Esophagus muscularis mucosa (tissue), 4 donors: Measurements from ENCODE around the gene STK35.

Experiments
- EP300 ChIP-seq: sonication (generic); formaldehyde crosslinking; IDR thresholded peaks from one replicate; pipeline ENCODE4 v1.6.1; 2017; ENCODE audit warnings: antibody characterized with exemption
- POLR2AphosphoS5 ChIP-seq, 2 donors: sonication (generic); formaldehyde crosslinking; IDR thresholded peaks; one replicate each; pipeline ENCODE4 v1.6.1; 2017; ENCODE audit warnings: antibody characterized with exemption in 2 of 2
- TF ChIP-seq, protein P1 (sequence below), 3 experiments: fragments of 200-600 bp in 2 of 3; fragments of 450-650 bp in 1 of 3; sonication (generic) in 2 of 3; IDR thresholded peaks; one replicate each; pipeline ENCODE4 v1.5.1; 2017 to 2019; ENCODE audit warnings: antibody characterized with exemption in 3 of 3, mild to moderate bottlenecking in 2 of 3, moderate library complexity in 1 of 3

DNA sequence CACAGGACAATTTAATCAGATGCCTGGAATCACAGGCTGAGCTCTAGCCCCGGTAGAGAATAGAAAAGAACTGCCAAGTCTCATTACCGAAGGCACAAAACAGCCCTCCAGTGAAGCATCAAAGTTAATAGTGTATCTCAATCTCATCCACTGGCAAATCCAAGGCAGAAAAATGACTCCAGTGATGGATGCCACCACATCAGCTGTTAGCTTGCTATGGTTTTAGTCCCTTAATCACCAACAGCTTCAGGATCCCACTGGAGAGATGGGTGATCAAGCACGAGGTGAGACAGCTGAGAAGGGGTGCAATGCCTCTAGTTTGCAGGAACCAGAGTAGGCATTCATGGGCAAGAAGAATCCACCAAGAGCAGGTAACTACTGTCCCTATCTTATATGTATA is 81.8 kb downstream of the STK35 start:
- TF ChIP-seq, protein P1, sequence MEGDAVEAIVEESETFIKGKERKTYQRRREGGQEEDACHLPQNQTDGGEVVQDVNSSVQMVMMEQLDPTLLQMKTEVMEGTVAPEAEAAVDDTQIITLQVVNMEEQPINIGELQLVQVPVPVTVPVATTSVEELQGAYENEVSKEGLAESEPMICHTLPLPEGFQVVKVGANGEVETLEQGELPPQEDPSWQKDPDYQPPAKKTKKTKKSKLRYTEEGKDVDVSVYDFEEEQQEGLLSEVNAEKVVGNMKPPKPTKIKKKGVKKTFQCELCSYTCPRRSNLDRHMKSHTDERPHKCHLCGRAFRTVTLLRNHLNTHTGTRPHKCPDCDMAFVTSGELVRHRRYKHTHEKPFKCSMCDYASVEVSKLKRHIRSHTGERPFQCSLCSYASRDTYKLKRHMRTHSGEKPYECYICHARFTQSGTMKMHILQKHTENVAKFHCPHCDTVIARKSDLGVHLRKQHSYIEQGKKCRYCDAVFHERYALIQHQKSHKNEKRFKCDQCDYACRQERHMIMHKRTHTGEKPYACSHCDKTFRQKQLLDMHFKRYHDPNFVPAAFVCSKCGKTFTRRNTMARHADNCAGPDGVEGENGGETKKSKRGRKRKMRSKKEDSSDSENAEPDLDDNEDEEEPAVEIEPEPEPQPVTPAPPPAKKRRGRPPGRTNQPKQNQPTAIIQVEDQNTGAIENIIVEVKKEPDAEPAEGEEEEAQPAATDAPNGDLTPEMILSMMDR (IDR thresholded peaks at IDR 0.05), result no peak
- TF ChIP-seq POLR2AphosphoS5 (IDR thresholded peaks at IDR 0.05), result no peak
- no peak for TF ChIP-seq EP300
